Ascending aorta (tissue), 2 donors: ENCODE data around the gene EZH2. TPM values are rescaled to one million over a fixed set of nuclear protein-coding genes. Genes with fewer than 3 reads are reported as not detected.

Experiments
- DNase-seq, 2 donors: peaks; one replicate each; pipeline ENCODE4 v3.0.0-alpha.2; 2019; ENCODE audit warnings: low spot score in 2 of 2
- H3K27ac ChIP-seq, 2 donors: fragments of 200-600 bp; sonication (generic); one replicate each; pipeline ENCODE4 v1.5.1; 2016 to 2017; ENCODE audit warnings: mild to moderate bottlenecking in 1 of 2
- H3K27me3 ChIP-seq: fragments of 200-600 bp; sonication (generic); one replicate; pipeline ENCODE4 v1.5.1; 2017
- H3K36me3 ChIP-seq, 2 donors: fragments of 200-600 bp; sonication (generic); one replicate each; pipeline ENCODE4 v1.5.1; 2016
- H3K4me1 ChIP-seq, 2 donors: fragments of 200-600 bp; sonication (generic); one replicate each; pipeline ENCODE4 v1.5.1; 2016 to 2017; ENCODE audit warnings: mild to moderate bottlenecking in 1 of 2
- H3K4me3 ChIP-seq, 2 donors: fragments of 200-600 bp; sonication (generic); one replicate each; pipeline ENCODE4 v1.5.1; 2016 to 2017; ENCODE audit warnings: mild to moderate bottlenecking in 1 of 2
- H3K9me3 ChIP-seq, 2 donors: fragments of 200-600 bp; sonication (generic); one replicate each; pipeline ENCODE4 v1.5.1; 2016
- CTCF ChIP-seq, 3 experiments: fragments of 200-600 bp in 2 of 3; fragments of 450-650 bp in 1 of 3; sonication (generic) in 2 of 3; IDR thresholded peaks; one replicate each; pipeline ENCODE4 v1.5.1; 2016 to 2019; ENCODE audit warnings: antibody characterized with exemption in 3 of 3, mild to moderate bottlenecking in 1 of 3, moderate library complexity in 1 of 3
- intact Hi-C: fragments of 100-400 bp; cut with DNase I; formaldehyde crosslinking; loops from one replicate; pipeline ENCODE4 v1.15.1; 2023
- total RNA-seq: library from RNA; depleted of rRNA; stranded (reverse); fragments of >200 nt; gene quantifications from one replicate; pipeline ENCODE4 v1.1.0, GENCODE V29; 2016

EZH2 gene
- total RNA-seq, 1 donor from 2014 or later = not detected

GRCh38 chr7:148811892-148812291 lies 72.2 kb downstream of the EZH2 start:
- Histone ChIP-seq H3K36me3 (peaks cover 0 to 3% of the 10 kb centered on the region in 2 donors), H3K4me1 (no peaks in the 10 kb centered on the region), H3K4me3 (no peak overlapping the region), H3K27me3 (no peaks in the 10 kb centered on the region), H3K27ac (no peak overlapping the region), H3K9me3 (no peaks in the 10 kb centered on the region)
- no peak for TF ChIP-seq CTCF (IDR thresholded peaks at IDR 0.05)
- no peak for DNase-seq
- intact Hi-C loops = no loop called here

GRCh38 chr7:148809856-148810255 lies 74.2 kb downstream of the EZH2 start:
- no peak for DNase-seq

GRCh38 chr7:148807436-148807835 lies 76.7 kb downstream of the EZH2 start:
- intact Hi-C loops = no loop called here
- Histone ChIP-seq H3K9me3 (no peaks in the 10 kb centered on the region), H3K4me1 (no peaks in the 10 kb centered on the region), H3K4me3 (no peak overlapping the region), H3K27ac (no peak overlapping the region), H3K36me3 (peaks cover 3 to 9% of the 10 kb centered on the region in 2 donors), H3K27me3 (no peaks in the 10 kb centered on the region)
- no peak for DNase-seq
- no peak for TF ChIP-seq CTCF (IDR thresholded peaks at IDR 0.05)

More at GRCh38 chr7:148809856-148810255, 74.2 kb downstream of the EZH2 start:
- H3K9me3 ChIP-seq = no peaks in the 10 kb centered on the region
- no peak for TF ChIP-seq CTCF (IDR thresholded peaks at IDR 0.05)
- H3K36me3 ChIP-seq = peaks cover 0 to 3% of the 10 kb centered on the region in 2 donors
- no peak overlapping the region for H3K4me3 ChIP-seq
- intact Hi-C loops = no loop called here
- H3K27me3 ChIP-seq = no peaks in the 10 kb centered on the region
- no peak overlapping the region for H3K27ac ChIP-seq
- H3K4me1 ChIP-seq = no peaks in the 10 kb centered on the region

- no peak for DNase-seq
- no peak overlapping the region for H3K4me3 ChIP-seq
- TF ChIP-seq CTCF (IDR thresholded peaks at IDR 0.05) = no peak
- no peaks in the 10 kb centered on the region for H3K4me1 ChIP-seq
- H3K36me3 ChIP-seq = peaks cover 16 to 19% of the 10 kb centered on the region in 2 donors
- no peak overlapping the region for H3K27ac ChIP-seq
- intact Hi-C loops = no loop called here
- H3K9me3 ChIP-seq = no peaks in the 10 kb centered on the region
- no peaks in the 10 kb centered on the region for H3K27me3 ChIP-seq
Observed at GRCh38 chr7:148806187-148806586, 77.9 kb downstream of the EZH2 start.

- no peak overlapping the region for H3K27ac ChIP-seq
- H3K4me3 ChIP-seq = no peak overlapping the region
- H3K9me3 ChIP-seq = no peaks in the 10 kb centered on the region
- no peaks in the 10 kb centered on the region for H3K4me1 ChIP-seq
- intact Hi-C loops = no loop called here
- no peak for DNase-seq
- H3K27me3 ChIP-seq = no peaks in the 10 kb centered on the region
- H3K36me3 ChIP-seq = peaks cover 31 to 35% of the 10 kb centered on the region in 2 donors
- TF ChIP-seq CTCF (IDR thresholded peaks at IDR 0.05) = no peak
Observed at GRCh38 chr7:148804343-148805235, 79.5 kb downstream of the EZH2 start.
